Measurements from ENCODE around the gene MDN1.

Gene MDN1

DNA sequence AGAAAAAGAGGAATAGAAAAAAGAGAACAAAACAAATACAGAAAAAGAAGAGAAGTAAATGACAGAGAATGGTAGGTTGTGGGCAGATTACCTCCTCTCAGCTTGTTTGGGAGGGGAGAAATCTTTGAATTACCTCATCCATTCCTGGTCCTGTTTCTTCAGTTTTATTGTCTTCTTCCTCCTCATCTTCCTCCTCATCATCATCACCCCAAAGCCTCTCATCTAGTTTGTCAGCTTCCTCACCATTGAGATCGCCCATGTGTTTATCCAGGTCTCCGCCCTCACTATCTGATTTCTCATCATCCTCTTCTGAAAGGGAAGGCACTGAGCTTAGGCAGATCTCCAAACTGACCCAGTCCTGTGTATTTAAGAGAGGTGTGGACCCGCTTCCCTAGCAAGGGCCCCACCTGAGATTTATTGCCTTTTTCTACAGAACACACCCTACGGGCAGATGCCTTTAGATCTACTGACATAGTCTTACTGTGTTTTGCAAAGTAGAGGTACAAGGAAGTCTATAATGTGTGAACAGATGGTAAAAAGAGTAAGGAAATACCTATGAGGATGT lies 156.9 kb downstream of the MDN1 start:
- DNase-seq (ENCODE audit: extremely low read depth, low read depth) = no peak
- TF ChIP-seq, protein P1, sequence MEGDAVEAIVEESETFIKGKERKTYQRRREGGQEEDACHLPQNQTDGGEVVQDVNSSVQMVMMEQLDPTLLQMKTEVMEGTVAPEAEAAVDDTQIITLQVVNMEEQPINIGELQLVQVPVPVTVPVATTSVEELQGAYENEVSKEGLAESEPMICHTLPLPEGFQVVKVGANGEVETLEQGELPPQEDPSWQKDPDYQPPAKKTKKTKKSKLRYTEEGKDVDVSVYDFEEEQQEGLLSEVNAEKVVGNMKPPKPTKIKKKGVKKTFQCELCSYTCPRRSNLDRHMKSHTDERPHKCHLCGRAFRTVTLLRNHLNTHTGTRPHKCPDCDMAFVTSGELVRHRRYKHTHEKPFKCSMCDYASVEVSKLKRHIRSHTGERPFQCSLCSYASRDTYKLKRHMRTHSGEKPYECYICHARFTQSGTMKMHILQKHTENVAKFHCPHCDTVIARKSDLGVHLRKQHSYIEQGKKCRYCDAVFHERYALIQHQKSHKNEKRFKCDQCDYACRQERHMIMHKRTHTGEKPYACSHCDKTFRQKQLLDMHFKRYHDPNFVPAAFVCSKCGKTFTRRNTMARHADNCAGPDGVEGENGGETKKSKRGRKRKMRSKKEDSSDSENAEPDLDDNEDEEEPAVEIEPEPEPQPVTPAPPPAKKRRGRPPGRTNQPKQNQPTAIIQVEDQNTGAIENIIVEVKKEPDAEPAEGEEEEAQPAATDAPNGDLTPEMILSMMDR (IDR thresholded peaks at IDR 0.05; ENCODE audit: low read depth, low read length, missing control alignments) = no peak
- no peak overlapping the region for H3K4me3 ChIP-seq (replicated peaks; ENCODE audit: low read depth, low read length)

DNA sequence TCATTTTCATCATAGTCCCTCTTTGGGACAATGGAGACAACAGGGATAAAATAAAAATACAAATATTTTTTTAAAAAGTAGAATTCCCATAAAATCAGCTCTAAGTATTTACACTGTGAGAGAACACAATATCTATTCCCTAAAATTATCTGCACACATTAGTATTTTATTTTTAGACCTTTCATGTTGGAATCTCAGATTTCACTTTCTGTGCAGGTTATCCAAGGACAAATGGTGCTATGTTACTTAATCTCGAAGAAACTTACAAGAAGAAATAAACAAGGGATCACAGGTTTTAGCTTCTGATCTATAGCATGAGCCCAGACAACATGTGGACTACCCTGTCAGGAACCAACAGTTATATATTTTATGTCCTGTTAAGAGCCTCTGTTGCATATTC lies 158.0 kb downstream of the MDN1 start:
- TF ChIP-seq, protein P1 (IDR thresholded peaks at IDR 0.05; ENCODE audit: low read depth, low read length, missing control alignments) = no peak
- H3K4me3 ChIP-seq (replicated peaks; ENCODE audit: low read depth, low read length) = no peak overlapping the region
- DNase-seq (ENCODE audit: extremely low read depth, low read depth) = no peak

DNA sequence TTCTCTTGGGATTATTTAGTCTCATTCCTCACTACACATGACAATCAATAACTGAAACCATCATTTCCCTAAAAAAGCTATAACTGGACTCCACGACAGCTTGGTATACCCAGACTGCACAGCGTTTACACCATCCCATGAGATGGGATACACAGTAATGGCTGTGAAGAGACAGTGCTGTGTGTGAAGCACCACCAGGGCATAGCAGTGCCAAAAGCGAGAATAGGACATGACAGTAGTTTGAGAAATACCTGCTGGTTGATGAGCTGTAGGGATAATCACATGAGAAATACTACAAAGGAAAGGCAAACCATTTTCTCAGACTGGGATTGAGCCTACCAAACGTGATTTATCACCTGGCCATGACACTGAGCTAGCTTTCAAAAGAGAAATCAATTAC lies 158.6 kb downstream of the MDN1 start:
- no peak overlapping the region for H3K4me3 ChIP-seq (replicated peaks; ENCODE audit: low read depth, low read length)
- TF ChIP-seq, protein P1 (IDR thresholded peaks at IDR 0.05; ENCODE audit: low read depth, low read length, missing control alignments) = no peak
- DNase-seq (ENCODE audit: extremely low read depth, low read depth) = no peak

DNA sequence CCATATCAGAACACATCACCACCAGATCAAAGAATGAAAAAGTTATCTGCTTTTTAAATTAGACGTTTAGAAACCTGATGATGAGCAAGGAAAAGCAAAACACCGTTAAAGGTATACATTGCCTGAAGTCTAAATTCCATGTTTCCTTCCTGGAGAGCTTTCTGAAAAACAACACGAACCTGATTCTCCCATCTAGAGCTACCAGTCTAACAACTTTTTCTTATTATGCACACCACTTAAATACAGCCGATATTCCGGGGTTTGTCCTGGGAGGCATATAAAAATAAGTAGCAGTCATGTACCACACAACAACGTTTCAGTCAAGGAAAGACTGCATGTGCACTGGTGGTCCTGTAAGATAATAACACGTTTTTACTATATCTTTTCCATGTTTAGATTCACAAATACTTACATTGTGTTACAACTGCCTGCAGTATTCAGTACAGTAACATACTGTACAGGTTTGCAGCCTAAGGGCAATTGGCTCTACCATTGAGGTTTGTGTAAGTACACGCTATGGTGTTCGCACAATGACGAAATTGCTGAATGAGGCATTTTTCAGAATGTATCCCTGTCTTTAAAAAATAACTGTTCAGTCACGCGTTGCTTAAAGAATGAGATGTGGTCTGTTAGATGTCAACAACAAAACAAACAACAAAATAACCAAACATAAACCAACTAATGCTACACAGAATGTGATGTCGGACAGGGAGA lies 162.0 kb downstream of the MDN1 start:
- TF ChIP-seq, protein P1 (IDR thresholded peaks at IDR 0.05; ENCODE audit: low read depth, low read length, missing control alignments) = no peak
- no peak for DNase-seq (ENCODE audit: extremely low read depth, low read depth)
- no peak overlapping the region for H3K4me3 ChIP-seq (replicated peaks; ENCODE audit: low read depth, low read length)

DNA sequence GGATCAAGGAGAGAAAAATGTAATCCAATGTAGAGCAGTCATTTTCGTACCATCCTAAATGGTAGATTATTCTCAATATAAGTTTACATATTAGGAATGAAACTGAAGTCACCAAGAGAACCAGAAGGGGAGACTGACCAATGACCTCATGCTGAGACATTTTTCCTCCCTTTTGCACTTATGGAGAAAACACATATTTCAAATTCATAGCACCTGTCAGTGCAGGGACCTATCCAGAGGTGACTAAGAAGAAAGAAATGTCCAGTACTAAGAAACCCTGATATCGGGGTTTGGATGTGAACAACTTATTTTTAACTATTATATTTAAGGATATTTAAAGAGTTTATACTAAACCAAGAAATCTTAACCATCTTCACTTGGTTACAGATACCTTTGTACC lies 164.5 kb downstream of the MDN1 start:
- DNase-seq (ENCODE audit: extremely low read depth, low read depth) = no peak
- no peak overlapping the region for H3K4me3 ChIP-seq (replicated peaks; ENCODE audit: low read depth, low read length)
- TF ChIP-seq, protein P1 (IDR thresholded peaks at IDR 0.05; ENCODE audit: low read depth, low read length, missing control alignments) = no peak

DNA sequence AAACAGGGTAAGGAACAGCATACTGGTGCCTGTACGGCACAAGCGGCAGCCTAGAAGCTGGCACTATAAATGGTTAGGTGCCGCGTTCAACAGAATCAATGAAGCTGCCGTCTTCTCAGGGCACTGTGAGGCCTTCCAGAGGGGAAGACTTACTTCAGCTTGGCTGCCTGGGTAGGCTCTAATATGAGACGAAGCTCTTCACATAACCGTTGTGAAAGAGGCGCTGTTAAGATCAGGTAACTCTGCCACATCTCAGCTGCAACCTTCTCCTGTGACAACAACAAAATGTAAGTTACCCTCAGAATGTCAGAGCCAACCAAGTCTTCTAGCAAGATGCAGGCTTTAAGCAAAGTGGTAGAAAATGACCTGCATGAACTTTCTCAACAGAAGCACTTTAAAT lies 169.0 kb downstream of the MDN1 start:
- TF ChIP-seq, protein P1 (IDR thresholded peaks at IDR 0.05; ENCODE audit: low read depth, low read length, missing control alignments) = no peak
- no peak overlapping the region for H3K4me3 ChIP-seq (replicated peaks; ENCODE audit: low read depth, low read length)
- DNase-seq (ENCODE audit: extremely low read depth, low read depth) = no peak
